Activated CD8-positive, alpha-beta memory T cell treated with anti-CD3 and anti-CD28 coated beads, Interleukin-2, amount 50 U/mL, for 4 hours (primary cell): ENCODE results near the gene DIPK2A.

Experiments used
- DNase-seq: peaks from one replicate; pipeline ENCODE4 v3.0.0-alpha.2; 2020

Gene DIPK2A

GRCh38 chr3:143971359-143972154 is at the start of gene DIPK2A:
Gene DIPK2A, plus strand, starts transcription at chr3:143971823. Its CDS starts 510 bp downstream, at chr3:143972333.
- peak; percentile 96 for DNase-seq

GRCh38 chr3:143924522-143925285 is 46.9 kb upstream of the DIPK2A start:
- no peak for DNase-seq

GRCh38 chr3:143928056-143928455 is 43.6 kb upstream of the DIPK2A start:
- DNase-seq: no peak

- DNase-seq: no peak
Measured at GRCh38 chr3:143928541-143929255, 42.9 kb upstream of the DIPK2A start.

GRCh38 chr3:143934791-143935190 is 36.8 kb upstream of the DIPK2A start:
- no peak for DNase-seq

- DNase-seq: no peak
Measured at GRCh38 chr3:143935678-143936077, 35.9 kb upstream of the DIPK2A start.

GRCh38 chr3:143950810-143951209 is 20.8 kb upstream of the DIPK2A start:
- no peak for DNase-seq

- DNase-seq: peak; percentile 15
Measured at GRCh38 chr3:143951351-143951971, 20.2 kb upstream of the DIPK2A start.

GRCh38 chr3:143952569-143953072 is 19.0 kb upstream of the DIPK2A start:
- no peak for DNase-seq

GRCh38 chr3:143955113-143955512 is 16.5 kb upstream of the DIPK2A start:
- no peak for DNase-seq

- no peak for DNase-seq
Measured at GRCh38 chr3:143956838-143957237, 14.8 kb upstream of the DIPK2A start.

GRCh38 chr3:143957453-143957852 is 14.2 kb upstream of the DIPK2A start:
- DNase-seq: no peak

- no peak for DNase-seq
Measured at GRCh38 chr3:143958966-143959365, 12.7 kb upstream of the DIPK2A start.

GRCh38 chr3:143961342-143961741 is 10.3 kb upstream of the DIPK2A start:
- DNase-seq: no peak

- DNase-seq: no peak
Measured at GRCh38 chr3:143963946-143964345, 7.7 kb upstream of the DIPK2A start.

GRCh38 chr3:143970773-143971358 is 757 bp upstream of the DIPK2A start:
- peak; percentile 55 for DNase-seq

GRCh38 chr3:143972155-143972504 is 507 bp downstream of the DIPK2A start:
- DNase-seq: no peak

GRCh38 chr3:143972505-143973258 is 1.1 kb downstream of the DIPK2A start:
- peak; percentile 49 for DNase-seq

GRCh38 chr3:143973259-143974021 is 1.8 kb downstream of the DIPK2A start:
- DNase-seq: peak; percentile 57

GRCh38 chr3:143974271-143975238 is 2.9 kb downstream of the DIPK2A start:
- no peak for DNase-seq
